CD1c-positive myeloid dendritic cell (primary cell): ENCODE results near the gene CRYBA4.
A peak's percentile ranks its signal among the peaks of the same experiment; 100 is the strongest.
"Not testable (repeated sequence)": the region's sequence is repeated elsewhere in the genome, so short reads cannot be mapped to it uniquely, and the experiment has no call there.

Experiments
- DNase-seq: peaks from one replicate; pipeline ENCODE4 v3.0.0-alpha.2; 2016; ENCODE audit errors: extremely low spot score

CRYBA4 gene

DNA sequence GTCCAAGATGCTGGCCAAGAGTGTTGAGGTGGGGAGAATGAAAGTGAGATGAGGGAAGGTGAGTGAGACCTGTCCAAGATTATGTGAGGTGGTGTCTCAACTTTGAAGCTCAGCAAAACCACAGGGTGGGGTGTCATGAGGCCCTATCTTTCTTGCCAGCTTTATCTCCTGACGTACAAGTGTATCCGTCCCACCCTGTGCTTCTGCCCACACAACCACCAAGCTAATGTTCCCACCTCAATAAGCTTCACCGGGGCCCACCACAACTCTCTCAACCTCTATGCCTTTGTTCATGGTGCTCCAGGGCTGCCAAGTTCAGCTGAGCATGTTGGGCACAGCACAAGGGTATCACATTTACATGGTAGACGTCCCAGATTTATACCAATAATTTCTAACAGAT, 24.7 kb upstream of the CRYBA4 start:
- no peak for DNase-seq

GRCh38 chr22:26597480-26597879, 24.3 kb upstream of the CRYBA4 start:
- no peak for DNase-seq

DNA sequence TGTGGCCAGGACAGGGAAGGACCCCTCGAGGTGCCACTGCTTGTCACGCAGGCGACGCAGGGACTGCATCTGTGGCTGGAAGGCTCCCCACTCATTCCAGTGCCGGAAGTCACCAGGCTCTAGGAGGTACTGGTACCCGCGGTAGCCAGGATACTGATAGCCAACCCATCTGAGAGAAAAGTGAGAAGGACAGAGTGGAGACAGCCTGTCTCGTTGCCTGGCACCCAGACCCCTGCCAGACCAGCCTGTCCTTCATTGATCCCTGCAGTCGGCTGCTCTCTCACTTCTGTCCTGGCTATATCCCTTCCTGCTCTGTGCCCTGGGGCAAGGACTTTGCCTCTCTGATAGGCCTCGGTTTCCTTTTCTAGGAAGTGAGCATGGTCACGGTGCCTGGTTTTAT, 22.3 kb upstream of the CRYBA4 start:
- no peak for DNase-seq

DNA sequence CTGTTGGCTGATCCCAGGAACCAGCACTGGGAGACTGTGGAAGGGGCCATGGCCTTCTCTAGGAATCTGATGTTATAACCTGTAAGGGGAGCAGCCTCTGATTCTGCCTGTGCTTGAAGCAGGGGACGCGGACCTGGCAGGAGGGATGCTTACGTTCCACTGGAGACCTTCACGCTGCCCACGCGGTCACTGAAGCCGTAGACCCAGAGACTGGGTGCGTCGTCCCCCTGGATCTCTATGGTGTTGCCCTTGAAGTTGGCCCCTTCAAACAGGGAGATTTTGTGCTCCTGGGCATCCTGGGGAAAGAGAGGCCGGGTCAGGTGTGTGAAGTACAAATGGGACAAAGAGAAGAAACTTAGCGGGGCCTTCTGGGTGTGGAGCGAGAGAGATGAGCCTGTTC, 20.0 kb upstream of the CRYBA4 start:
- DNase-seq: no peak

- DNase-seq: no peak
Observed at GRCh38 chr22:26602127-26602526, 19.6 kb upstream of the CRYBA4 start.

- no peak for DNase-seq
Observed at GRCh38 chr22:26604368-26604767, 17.4 kb upstream of the CRYBA4 start.

DNA sequence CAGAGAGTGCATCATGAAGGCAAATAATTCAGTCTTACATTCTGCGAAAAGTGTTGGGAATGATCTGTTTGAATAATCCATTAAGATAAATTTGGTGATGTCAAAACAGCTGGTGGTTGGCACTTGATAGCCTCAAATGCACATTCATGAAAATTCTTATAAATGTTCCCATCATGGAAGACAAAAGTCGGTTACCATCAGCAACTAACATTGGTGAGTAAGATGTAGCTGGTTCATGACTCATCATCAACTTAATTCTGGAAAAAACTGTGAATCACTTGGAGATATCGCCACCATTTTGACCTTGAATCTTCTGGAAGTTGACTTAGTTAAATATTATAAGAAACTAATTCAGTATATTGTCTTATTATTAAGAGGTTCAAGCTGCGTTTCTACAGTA, 15.2 kb upstream of the CRYBA4 start:
- no peak for DNase-seq

- DNase-seq: no peak
Observed at GRCh38 chr22:26608129-26608528, 13.6 kb upstream of the CRYBA4 start.

GRCh38 chr22:26609287-26609686, 12.5 kb upstream of the CRYBA4 start:
- DNase-seq: no peak

DNA sequence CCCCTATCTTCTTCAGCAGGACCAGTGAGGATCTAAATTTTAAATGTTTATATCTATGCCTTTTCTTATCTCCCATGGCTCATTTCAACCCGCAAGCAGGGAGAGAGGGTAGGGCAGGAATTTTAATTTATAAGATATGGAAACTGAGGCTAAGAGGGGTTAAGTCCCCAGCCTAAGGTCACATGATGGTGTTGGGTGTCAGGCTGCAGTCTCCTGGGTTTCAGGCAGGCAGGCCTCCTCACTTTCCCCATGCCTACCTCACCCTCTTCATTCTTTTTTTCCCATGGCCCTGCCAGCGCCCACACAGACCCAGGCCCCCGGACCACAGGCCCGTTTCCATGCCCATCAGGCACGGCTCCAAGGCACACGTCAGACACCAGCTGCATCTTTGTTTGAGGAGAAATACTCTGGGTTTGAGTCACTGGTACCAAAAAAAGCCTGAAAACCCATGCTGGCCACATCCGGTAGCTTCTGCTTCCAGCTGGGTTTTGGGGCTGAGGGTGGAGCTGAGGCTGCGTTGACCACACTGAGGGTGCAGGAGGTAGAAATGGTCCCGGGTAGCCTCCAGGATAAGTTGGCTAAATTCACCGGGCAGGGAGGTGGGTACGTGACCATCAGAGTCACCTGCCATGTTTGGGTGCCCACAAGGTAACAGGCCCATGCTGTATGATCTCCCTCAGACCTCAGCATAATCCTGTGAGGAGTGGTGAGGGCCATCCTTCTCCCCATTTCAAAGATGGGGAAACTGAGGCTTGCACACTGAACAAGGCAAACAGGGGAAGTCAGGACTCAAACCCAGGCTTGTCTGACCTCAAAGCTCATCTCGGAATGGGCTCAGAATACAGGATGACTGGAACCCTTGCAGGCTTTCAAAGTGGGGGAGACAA, 11.4 kb upstream of the CRYBA4 start:
- peak; percentile 36 for DNase-seq

GRCh38 chr22:26610996-26611395, 10.8 kb upstream of the CRYBA4 start:
- no peak for DNase-seq

GRCh38 chr22:26612652-26613051, 9.1 kb upstream of the CRYBA4 start:
- no peak for DNase-seq

- not testable (repeated sequence) for DNase-seq
Observed at GRCh38 chr22:26613753-26614152, 8.0 kb upstream of the CRYBA4 start.

GRCh38 chr22:26614322-26614721, 7.4 kb upstream of the CRYBA4 start:
- no peak for DNase-seq

GRCh38 chr22:26615149-26615548, 6.6 kb upstream of the CRYBA4 start:
- no peak for DNase-seq

DNA sequence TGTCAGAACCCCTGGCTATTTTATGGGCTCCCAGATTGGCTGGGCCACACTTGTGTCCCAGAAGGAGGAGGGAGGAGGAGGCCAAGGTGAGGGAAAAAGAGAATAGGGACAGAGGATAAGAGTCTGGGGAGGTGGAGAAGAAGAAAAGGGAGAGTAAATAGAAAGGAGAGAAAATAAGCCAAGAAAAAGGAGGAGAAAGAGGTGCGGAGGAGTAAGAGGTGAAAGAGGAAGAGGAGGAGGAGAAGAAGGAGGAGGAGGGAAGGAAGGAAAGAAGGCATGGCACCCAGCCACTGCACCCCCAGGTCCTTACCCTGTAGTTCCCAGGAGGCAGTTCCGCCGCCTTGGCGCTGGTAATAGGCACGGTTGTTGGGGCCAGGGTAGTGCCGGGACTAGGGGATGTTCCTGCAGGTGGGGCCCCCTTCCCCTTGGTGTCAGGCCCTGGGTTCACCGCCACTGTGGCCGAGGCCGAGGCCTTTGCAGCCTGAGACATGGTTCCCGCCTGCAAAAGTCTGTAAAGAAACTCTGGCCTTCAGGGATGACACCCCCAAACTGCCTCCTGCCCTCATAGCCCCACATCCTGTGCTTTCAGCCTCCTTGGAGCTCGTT, 5.8 kb upstream of the CRYBA4 start:
- no peak for DNase-seq

GRCh38 chr22:26616650-26617049, 5.1 kb upstream of the CRYBA4 start:
- DNase-seq: no peak

DNA sequence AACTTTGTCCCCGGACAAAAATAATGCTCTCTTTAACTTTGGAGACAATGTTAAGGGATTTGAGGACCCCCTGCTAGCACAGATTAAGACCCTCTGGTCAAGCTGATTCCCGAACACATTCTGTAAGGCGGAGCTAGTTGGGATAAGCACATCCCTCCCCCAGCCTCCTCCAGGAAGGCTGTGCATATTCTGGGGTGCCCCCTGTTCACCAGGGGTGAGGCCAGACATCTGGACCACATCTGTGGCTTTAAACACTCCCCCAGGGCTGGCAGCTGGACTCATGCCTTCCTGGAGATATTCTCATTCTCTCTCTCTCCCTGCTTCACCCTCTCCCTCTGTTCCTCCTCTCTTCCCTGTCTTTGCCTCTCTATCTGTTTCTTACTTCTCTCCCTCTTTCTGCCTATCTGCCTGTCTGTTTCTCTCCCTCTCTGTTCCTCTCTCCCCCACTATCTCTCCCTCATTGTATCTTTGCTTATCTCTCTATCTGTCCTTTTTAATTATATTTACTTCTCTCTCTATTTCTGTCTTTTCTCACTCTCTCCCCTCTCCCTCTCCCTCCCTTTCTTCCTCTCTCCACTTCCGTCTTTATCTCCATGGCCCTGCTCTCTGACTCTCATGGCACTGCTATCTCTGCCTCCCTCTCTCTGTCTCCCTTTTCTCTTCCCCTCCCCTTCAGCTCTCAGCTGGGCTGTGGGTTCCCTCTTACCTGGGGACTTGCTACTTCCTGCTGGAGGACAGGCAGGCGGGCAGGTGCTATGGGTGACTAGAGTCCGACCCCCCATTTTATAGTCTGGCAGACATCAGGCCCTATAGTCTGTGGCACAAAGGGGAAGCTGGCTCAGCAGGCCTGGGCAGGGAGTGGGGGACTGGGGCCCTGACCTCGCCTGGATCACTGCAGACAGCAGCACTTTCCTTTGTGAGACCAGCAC, 4.2 kb upstream of the CRYBA4 start, which contains the start of gene CRYBB1:
CRYBB1 (minus strand) TSS at position 757 of the 929 bp plus-strand sequence. CDS start 1,708 bp downstream, outside the sequence.
- peak; percentile 9 for DNase-seq

GRCh38 chr22:26618455-26618854, 3.3 kb upstream of the CRYBA4 start:
- no peak for DNase-seq

GRCh38 chr22:26619510-26619909, 2.3 kb upstream of the CRYBA4 start:
- DNase-seq: no peak

DNA sequence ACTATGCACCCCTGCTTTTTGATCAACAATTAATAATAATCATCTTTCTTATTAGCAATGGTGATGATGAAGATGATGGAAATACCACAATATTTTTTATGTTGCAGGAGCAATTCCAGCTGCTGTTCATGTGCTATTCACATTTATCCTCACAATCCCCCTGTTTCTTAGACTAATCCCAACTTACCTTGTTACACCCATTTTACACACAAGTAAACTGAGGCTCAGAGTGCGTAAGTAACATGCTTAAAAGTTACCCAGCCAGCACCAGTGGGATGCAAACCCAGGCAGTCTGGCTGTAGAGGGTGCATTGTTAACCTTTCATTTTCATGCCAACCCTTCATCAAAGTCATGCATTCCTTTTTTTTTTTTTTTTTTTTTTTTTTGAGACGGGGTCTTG, 1.6 kb upstream of the CRYBA4 start:
- no peak for DNase-seq

DNA sequence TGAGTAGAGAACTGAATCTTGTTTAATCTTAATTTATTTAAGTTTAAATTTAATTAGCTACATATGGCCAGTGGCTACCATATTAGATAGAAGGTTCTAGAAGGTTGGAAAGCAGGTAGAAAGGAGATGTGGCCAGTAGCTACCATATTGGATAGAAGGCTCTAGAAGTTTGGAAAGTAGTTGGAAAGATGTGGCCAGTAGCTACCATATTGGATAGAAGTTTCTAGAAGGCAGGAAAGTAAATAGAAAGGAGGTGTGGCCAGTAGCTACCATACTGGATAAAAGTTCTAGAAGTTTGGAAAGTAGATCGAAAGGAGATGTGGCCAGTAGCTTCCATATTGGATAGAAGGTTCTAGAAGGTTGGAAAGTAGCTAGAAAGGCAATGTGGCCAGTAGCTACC, 2.2 kb downstream of the CRYBA4 start:
- DNase-seq: no peak
